Endothelial cell of umbilical vein (primary cell): Measurements from ENCODE around the gene TBCE. TPM values are rescaled to one million over a fixed set of nuclear protein-coding genes. Genes with fewer than 3 reads are reported as not detected.

Experiments
- BruUV-seq: library from RNA; stranded (reverse); fragments of 400-500 nt; replicated peaks from 2 replicates; lab custom pipeline; 2021; lab: Mats Ljungman, UMichigan
- CTCF ChIA-PET: fragments of 300-600, 350-600 bp; sonication (Branson Sonifier 250); formaldehyde crosslinking; loops from one replicate; lab custom pipeline; 2021; ENCODE audit warnings: antibody characterized with exemption, inconsistent platforms; lab: Charles Lee
- POLR2A ChIA-PET: fragments of 300-600, 350-600 bp; sonication (Branson Sonifier 250); formaldehyde crosslinking; loops from one replicate; lab custom pipeline; 2021; ENCODE audit warnings: antibody characterized with exemption, inconsistent platforms; lab: Charles Lee
- DNase-seq: peaks from one replicate; pipeline ENCODE4 v3.0.0-alpha.2; 2011; ENCODE audit warnings: low read depth, low spot score
- FAIRE-seq: peaks from 2 replicates; lab custom pipeline; 2011; peaks lifted over from hg19 to GRCh38; lab: Jason Lieb, UNC
- H2AFZ ChIP-seq: 2 replicates; pipeline ENCODE4 v1.6.0; 2012; ENCODE audit warnings: low read depth, low read length, control low read depth, inconsistent platforms
- H3K27ac ChIP-seq: 2 replicates; pipeline ENCODE4 v1.5.1; 2011; ENCODE audit warnings: low read depth, mild to moderate bottlenecking, control low read depth, low read length, moderate library complexity; ENCODE audit not compliant: insufficient read depth
- H3K27me3 ChIP-seq, 2 experiments: 2 replicates each; pipeline versions ENCODE4 v1.6.0 to v1.6.1; 2011; ENCODE audit warnings: low read length in 2 of 2, mixed read lengths in 1 of 2; ENCODE audit not compliant: control insufficient read depth in 2 of 2, insufficient read depth in 2 of 2
- H3K36me3 ChIP-seq, 2 experiments: 2 replicates in 1 of 2; 3 replicates in 1 of 2; pipeline ENCODE4 v1.5.1; 2011; ENCODE audit warnings: low read length in 2 of 2, mild to moderate bottlenecking in 1 of 2, moderate library complexity in 1 of 2; ENCODE audit not compliant: control insufficient read depth in 2 of 2, insufficient read depth in 2 of 2; ENCODE audit errors: extremely low read depth in 1 of 2
- H3K4me1 ChIP-seq: 3 replicates; pipeline ENCODE4 v1.5.1; 2011; ENCODE audit warnings: mild to moderate bottlenecking, low read length; ENCODE audit not compliant: control insufficient read depth, insufficient read depth; ENCODE audit errors: extremely low read depth
- H3K4me2 ChIP-seq: 2 replicates; pipeline ENCODE4 v1.6.1; 2011; ENCODE audit warnings: low read length, control low read depth, mixed read lengths; ENCODE audit not compliant: insufficient read depth
- H3K4me3 ChIP-seq, 3 experiments: fragments of 200-600 bp in 1 of 3; sonication (generic), shearing (Covaris generic) in 1 of 3; replicated peaks in 1 of 3; 2 replicates each; pipeline ENCODE4 v1.5.1; 2011 to 2016; ENCODE audit warnings: control low read depth in 3 of 3, low read length in 3 of 3, mild to moderate bottlenecking in 2 of 3, inconsistent platforms in 1 of 3, low read depth in 1 of 3, moderate library complexity in 1 of 3; ENCODE audit not compliant: insufficient read depth in 1 of 3
- H3K79me2 ChIP-seq: 2 replicates; pipeline ENCODE4 v1.6.0; 2012; ENCODE audit warnings: low read length, inconsistent platforms; ENCODE audit not compliant: control insufficient read depth, insufficient read depth
- H3K9ac ChIP-seq: replicated peaks from 2 replicates; pipeline ENCODE3; 2011; ENCODE audit warnings: low read length, control low read depth; ENCODE audit not compliant: insufficient read depth; ENCODE audit errors: extremely low read depth
- H3K9me1 ChIP-seq: replicated peaks from 3 replicates; pipeline ENCODE4 v1.6.0; 2011; ENCODE audit warnings: mild to moderate bottlenecking, low read length; ENCODE audit not compliant: control insufficient read depth, insufficient read depth; ENCODE audit errors: extremely low read depth
- H3K9me3 ChIP-seq: replicated peaks from 2 replicates; pipeline ENCODE4 v1.5.1; 2012; ENCODE audit warnings: low read length, inconsistent platforms; ENCODE audit not compliant: control insufficient read depth, insufficient read depth
- H4K20me1 ChIP-seq: replicated peaks from 2 replicates; pipeline ENCODE3; 2011; ENCODE audit warnings: mild to moderate bottlenecking, low read length; ENCODE audit not compliant: control insufficient read depth, insufficient read depth; ENCODE audit errors: extremely low read depth
- EZH2 ChIP-seq: IDR thresholded peaks from 2 replicates; pipeline ENCODE4 v1.6.1; 2012; ENCODE audit warnings: borderline replicate concordance, low read depth, mild to moderate bottlenecking, moderate library complexity, low read length, inconsistent platforms; ENCODE audit not compliant: severe bottlenecking
- FOS ChIP-seq: IDR thresholded peaks from 2 replicates; pipeline ENCODE4 v1.6.1; 2011; ENCODE audit warnings: mild to moderate bottlenecking, low read length, moderate library complexity, borderline replicate concordance; ENCODE audit not compliant: insufficient read depth
- GATA2 ChIP-seq: IDR thresholded peaks from 2 replicates; pipeline ENCODE4 v1.7.0; 2011; ENCODE audit warnings: low read depth, mild to moderate bottlenecking, moderate library complexity, mixed read lengths, low read length; ENCODE audit not compliant: insufficient read length, insufficient read depth
- JUN ChIP-seq: IDR thresholded peaks from 2 replicates; pipeline ENCODE4 v1.6.1; 2011; ENCODE audit warnings: borderline replicate concordance, low read depth; ENCODE audit not compliant: insufficient read length, insufficient read depth
- MYC ChIP-seq: IDR thresholded peaks from one replicate; pipeline ENCODE4 v1.6.1; 2011; ENCODE audit warnings: mild to moderate bottlenecking, low read depth, low read length
- POLR2A ChIP-seq: IDR thresholded peaks from 2 replicates; pipeline ENCODE4 v1.6.1; 2012; ENCODE audit warnings: low read depth, mild to moderate bottlenecking, control low read depth, low read length
- POLR2AphosphoS5 ChIP-seq: IDR thresholded peaks from 2 replicates; pipeline ENCODE4 v1.6.1; 2012; ENCODE audit warnings: low read depth, mild to moderate bottlenecking, control low read depth, low read length, moderate library complexity; ENCODE audit not compliant: insufficient read depth
- dilution Hi-C: fragments of 300-500 bp; cut with MboI; formaldehyde crosslinking; loops from one replicate; pipeline ENCODE4 v1.15.0; 2019; ENCODE audit warnings: low sequenced_read_pairs; ENCODE audit not compliant: extremely low pct_ligation_motif_present
- intact Hi-C: fragments of 100-400 bp; cut with micrococcal nuclease; formaldehyde crosslinking; loops from one replicate; pipeline ENCODE4 v1.10.0; 2022
- polyA plus RNA-seq, 4 experiments: library from polyadenylated mRNA; depleted of rRNA in 3 of 4; stranded (reverse) in 3 of 4; unstranded in 1 of 4; fragments of >200 nt; gene quantifications; 2 replicates each; pipeline versions ENCODE4 v1.2.1 to v1.2.3, GENCODE V29; 2011 to 2012; ENCODE audit warnings: missing spikeins in 1 of 4
- total RNA-seq: library from RNA; stranded (reverse); gene quantifications from 2 replicates; pipeline ENCODE4 v1.2.3, GENCODE V29; 2021
- TF ChIP-seq, protein P1 (sequence below), 2 donors: IDR thresholded peaks; 1 replicate in 1 of 2; 2 replicates in 1 of 2; pipeline ENCODE4 v1.5.1; 2011; ENCODE audit warnings: low read length in 2 of 2, mild to moderate bottlenecking in 2 of 2, moderate library complexity in 2 of 2, control low read depth in 1 of 2, inconsistent platforms in 1 of 2, low read depth in 1 of 2; ENCODE audit not compliant: insufficient read depth in 1 of 2; ENCODE audit errors: extremely low read depth in 1 of 2
- TF ChIP-seq, protein P2 (sequence below): IDR thresholded peaks from 2 replicates; pipeline ENCODE4 v1.6.1; 2011; ENCODE audit not compliant: insufficient read depth, insufficient read length

The TBCE gene
- total and polyA plus RNA-seq, 2 donors (not counting 3 experiments of a cell fraction or from before 2014, with no cell fraction given), result 13.7 to 32.6 TPM

DNA sequence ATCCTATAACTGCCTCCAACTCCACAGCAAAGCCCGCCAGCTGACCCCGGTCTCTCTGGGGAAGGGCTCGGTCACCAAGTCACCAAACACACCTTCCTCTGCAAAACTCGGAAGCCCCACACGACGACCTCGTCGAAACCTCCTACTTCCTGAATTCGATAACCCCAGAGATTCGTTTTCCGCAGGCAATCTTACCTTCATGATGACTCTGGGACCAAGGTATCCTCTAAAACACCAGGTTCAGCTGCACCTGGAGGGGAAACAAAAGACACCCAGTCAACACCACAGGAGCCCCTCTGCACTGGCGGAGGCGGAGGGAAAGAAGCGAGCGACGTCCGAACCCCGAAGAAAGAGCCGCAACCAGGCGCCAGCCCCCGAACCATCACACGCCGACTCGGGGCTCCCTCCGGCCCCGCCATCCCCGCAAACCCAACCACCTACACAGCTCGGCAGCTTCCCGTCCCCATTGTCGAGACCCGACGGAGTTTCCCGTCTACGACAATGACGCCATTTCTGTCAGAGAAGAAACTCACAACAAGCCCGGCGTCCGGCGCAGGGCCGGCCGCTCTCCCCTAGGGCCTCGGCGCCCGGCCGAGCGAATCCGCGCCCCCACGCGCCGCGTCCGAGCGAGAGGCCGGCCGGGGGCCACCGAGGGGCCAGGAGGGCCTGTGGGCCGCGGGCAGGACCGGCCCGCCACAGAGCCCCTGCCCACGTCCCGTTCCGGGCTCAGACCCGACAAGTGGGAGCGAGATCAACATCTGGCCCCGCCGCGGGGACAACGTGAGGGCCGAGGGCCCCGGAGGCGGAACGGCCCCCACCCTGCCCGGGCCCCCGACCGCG lies 40.3 kb upstream of the TBCE start:
- Histone ChIP-seq H4K20me1 (peaks cover 15% of the 10 kb centered on the region), H2AFZ (peak overlapping the region; percentile 6)
- CTCF ChIA-PET, result interaction anchor here (0.7 to 5.7 kb wide), 2 partner anchors 16 to 89 kb away, joined by 3 to 56 read pairs; no protein-coding TSS in a partner anchor

DNA sequence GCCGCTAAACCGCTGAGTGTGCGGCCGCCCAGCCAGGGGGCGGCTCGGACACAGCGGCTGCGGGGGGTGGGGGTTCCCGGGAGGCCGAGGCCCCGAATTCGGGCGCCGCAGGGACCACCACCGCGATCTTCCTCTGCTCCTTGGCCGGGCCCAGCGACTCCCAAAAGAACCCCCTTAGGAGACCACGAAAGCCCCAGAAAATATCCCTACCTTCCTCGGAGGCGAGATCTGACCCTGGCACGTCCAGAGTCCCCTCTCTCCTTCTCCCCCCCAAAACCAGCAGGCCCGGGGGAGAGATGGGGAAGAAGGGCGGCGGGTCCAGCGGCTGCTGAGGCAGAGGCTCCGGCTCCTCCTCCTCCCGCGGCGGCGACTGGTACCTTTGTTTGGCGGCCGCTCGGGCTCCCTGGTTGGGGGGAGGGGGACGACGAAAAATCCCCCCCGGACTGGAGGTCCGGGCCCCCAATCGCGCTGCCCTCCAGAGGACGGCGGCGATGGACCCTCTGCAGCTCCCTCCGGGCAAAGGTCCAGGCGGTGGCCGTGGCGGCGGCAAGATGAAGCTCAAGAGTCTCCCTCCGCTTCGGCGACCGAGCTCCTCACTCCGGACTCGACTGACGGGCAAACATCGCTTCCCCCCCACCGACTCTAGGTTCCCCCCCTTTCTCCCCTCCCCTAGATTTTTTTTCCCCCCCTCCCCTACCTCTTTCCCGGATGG lies 39.5 kb upstream of the TBCE start, which contains the start of gene ARID4B:
Gene ARID4B (minus strand): TSS at position 621 of the 712 bp plus-strand sequence. CDS start 1,260 bp downstream, outside the sequence.
- ChIA-PET POLR2A (interaction anchor here (0.6 to 2.2 kb wide), 10 partner anchors 9 to 934 kb away, joined by 3 to 8 read pairs (median 4); partner anchors contain the start of gene TBCE), CTCF (interaction anchor here (0.9 to 5.7 kb wide), 5 partner anchors 14 to 656 kb away, joined by 3 to 56 read pairs (median 7); no protein-coding TSS in a partner anchor)
- Histone ChIP-seq H3K4me3 (peak within 1 kb of the TSS; percentile 89 to 93 (median 92)), H3K4me1 (peaks cover 28% of the 10 kb centered on the region), H3K9me1 (no peaks in the 10 kb centered on the region), H3K9ac (peak within 1 kb of the TSS; percentile 96), H3K4me2 (peak within 1 kb of the TSS; percentile 97), H3K9me3 (no peaks in the 10 kb centered on the region), H3K27ac (peak within 1 kb of the TSS; percentile 86), H3K27me3 (no peaks in the 10 kb centered on the region), H3K36me3 (no peaks in the 10 kb centered on the region), H4K20me1 (peaks cover 12% of the 10 kb centered on the region), H2AFZ (peak within 1 kb of the TSS; percentile 55), H3K79me2 (peaks cover 85% of the 10 kb centered on the region)
- TSS peak; percentile 35 for BruUV-seq
- dilution Hi-C loops, result no loop called here
- intact Hi-C loops, result loop anchor here (1.0 to 10.0 kb wide), 8 partner anchors 40 to 677 kb away; partner anchors contain the start of genes B3GALNT2, RBM34, TBCE and TOMM20
- TF ChIP-seq, protein P1, sequence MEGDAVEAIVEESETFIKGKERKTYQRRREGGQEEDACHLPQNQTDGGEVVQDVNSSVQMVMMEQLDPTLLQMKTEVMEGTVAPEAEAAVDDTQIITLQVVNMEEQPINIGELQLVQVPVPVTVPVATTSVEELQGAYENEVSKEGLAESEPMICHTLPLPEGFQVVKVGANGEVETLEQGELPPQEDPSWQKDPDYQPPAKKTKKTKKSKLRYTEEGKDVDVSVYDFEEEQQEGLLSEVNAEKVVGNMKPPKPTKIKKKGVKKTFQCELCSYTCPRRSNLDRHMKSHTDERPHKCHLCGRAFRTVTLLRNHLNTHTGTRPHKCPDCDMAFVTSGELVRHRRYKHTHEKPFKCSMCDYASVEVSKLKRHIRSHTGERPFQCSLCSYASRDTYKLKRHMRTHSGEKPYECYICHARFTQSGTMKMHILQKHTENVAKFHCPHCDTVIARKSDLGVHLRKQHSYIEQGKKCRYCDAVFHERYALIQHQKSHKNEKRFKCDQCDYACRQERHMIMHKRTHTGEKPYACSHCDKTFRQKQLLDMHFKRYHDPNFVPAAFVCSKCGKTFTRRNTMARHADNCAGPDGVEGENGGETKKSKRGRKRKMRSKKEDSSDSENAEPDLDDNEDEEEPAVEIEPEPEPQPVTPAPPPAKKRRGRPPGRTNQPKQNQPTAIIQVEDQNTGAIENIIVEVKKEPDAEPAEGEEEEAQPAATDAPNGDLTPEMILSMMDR (IDR thresholded peaks at IDR 0.05; ENCODE audit: extremely low read depth in 1 of 2, insufficient read depth in 1 of 2, low read depth in 1 of 2, low read length in 2 of 2), result no peak
- TF ChIP-seq POLR2A, result peak; percentile 62
- no peak for TF ChIP-seq EZH2
- peak; percentile 60 for TF ChIP-seq POLR2AphosphoS5
- no peak for TF ChIP-seq JUN
- TF ChIP-seq, protein P2, sequence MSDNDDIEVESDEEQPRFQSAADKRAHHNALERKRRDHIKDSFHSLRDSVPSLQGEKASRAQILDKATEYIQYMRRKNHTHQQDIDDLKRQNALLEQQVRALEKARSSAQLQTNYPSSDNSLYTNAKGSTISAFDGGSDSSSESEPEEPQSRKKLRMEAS, result no peak
- no peak for TF ChIP-seq FOS
- TF ChIP-seq MYC, result no peak
- no peak for TF ChIP-seq GATA2
- DNase-seq, result no peak
- FAIRE-seq, result no peak

More for the DNA sequence above, 40.3 kb upstream of the TBCE start:
- dilution Hi-C loops (no loop called here), intact Hi-C loops (loop anchor here (5.0 to 10.0 kb wide), 3 partner anchors 130 to 678 kb away; partner anchors contain the start of gene RBM34)
- H3K9me3 ChIP-seq, result no peaks in the 10 kb centered on the region
- no peaks in the 10 kb centered on the region for H3K27me3 ChIP-seq
- no TSS peak for BruUV-seq
- peak; percentile 26 for TF ChIP-seq GATA2
- TF ChIP-seq, protein P2, result no peak
- peak overlapping the region; percentile 82 to 92 (median 89) for H3K4me3 ChIP-seq
- POLR2A ChIA-PET, result no interaction called here
- H3K36me3 ChIP-seq, result no peaks in the 10 kb centered on the region
- peak overlapping the region; percentile 86 for H3K27ac ChIP-seq
- H3K79me2 ChIP-seq, result peaks cover 86% of the 10 kb centered on the region
- peaks cover 28% of the 10 kb centered on the region for H3K4me1 ChIP-seq
- DNase-seq (peak; percentile 63), FAIRE-seq (no peak)
- no peaks in the 10 kb centered on the region for H3K9me1 ChIP-seq
- peak overlapping the region; percentile 97 for H3K4me2 ChIP-seq
- peak overlapping the region; percentile 96 for H3K9ac ChIP-seq
